Measurements from ENCODE around the gene NACC1. TPM values are rescaled to one million over a fixed set of nuclear protein-coding genes. Genes with fewer than 3 reads are reported as not detected.

Gene NACC1
- total and polyA plus RNA-seq, 2 of the 8 experiments (the other 6 are each of a cell fraction or from before 2014, with no cell fraction given): 234 to 301 TPM

GRCh38 chr19:13090511-13091231 is 27.4 kb upstream of the NACC1 start (continued):
- TF ChIP-seq CHD7 (IDR thresholded peaks at IDR 0.05; ENCODE audit: insufficient replicate concordance, low read length) (no peak), RXRA (IDR thresholded peaks at IDR 0.05; ENCODE audit: insufficient read depth, low read depth, low read length) (no peak), ZNF274 (IDR thresholded peaks at IDR 0.05; ENCODE audit: borderline replicate concordance, extremely low read depth, low read length) (no peak), E2F6 (IDR thresholded peaks at IDR 0.05) (no peak), GTF2F1 (IDR thresholded peaks at IDR 0.05; ENCODE audit: borderline replicate concordance, low read depth, low read length) (no peak), CHD1 (IDR thresholded peaks at IDR 0.05; ENCODE audit: low read depth, low read length) (no peak), SIRT6 (IDR thresholded peaks at IDR 0.05; ENCODE audit: low read length) (no peak), FOSL1 (IDR thresholded peaks at IDR 0.05; ENCODE audit: insufficient read depth, low read depth, low read length) (no peak), SIN3A (conservative IDR thresholded peaks at IDR 0.05 in 1 of 2, IDR thresholded peaks at IDR 0.05 in 1 of 2; ENCODE audit: low read depth in 1 of 2, low read length in 2 of 2) (no peak), POU5F1 (IDR thresholded peaks at IDR 0.05; ENCODE audit: low read depth, low read length) (no peak)

Measured in H1 (cell line).